ENCODE measurements around the gene SEPSECS.

The SEPSECS gene

DNA sequence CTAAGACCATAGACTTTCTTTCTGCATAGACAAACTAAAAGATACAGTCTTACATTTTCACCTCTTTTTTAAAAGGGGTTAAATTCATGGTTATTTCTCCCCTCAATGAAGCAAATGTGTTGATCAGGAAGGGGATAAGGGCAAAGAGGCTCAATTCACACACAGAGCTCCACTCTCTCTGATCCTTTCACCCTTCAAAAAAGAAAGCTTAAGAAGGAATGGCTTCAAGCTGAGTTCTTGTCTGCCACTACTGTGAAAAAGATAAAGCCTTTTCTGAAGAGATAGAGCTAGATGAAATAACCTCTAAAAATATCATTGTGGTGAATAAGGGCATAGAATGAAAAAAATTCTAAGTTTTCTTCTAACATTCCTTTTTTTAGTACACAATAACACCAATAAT is 28.3 kb downstream of the SEPSECS start:
- TF ChIP-seq, protein P1, sequence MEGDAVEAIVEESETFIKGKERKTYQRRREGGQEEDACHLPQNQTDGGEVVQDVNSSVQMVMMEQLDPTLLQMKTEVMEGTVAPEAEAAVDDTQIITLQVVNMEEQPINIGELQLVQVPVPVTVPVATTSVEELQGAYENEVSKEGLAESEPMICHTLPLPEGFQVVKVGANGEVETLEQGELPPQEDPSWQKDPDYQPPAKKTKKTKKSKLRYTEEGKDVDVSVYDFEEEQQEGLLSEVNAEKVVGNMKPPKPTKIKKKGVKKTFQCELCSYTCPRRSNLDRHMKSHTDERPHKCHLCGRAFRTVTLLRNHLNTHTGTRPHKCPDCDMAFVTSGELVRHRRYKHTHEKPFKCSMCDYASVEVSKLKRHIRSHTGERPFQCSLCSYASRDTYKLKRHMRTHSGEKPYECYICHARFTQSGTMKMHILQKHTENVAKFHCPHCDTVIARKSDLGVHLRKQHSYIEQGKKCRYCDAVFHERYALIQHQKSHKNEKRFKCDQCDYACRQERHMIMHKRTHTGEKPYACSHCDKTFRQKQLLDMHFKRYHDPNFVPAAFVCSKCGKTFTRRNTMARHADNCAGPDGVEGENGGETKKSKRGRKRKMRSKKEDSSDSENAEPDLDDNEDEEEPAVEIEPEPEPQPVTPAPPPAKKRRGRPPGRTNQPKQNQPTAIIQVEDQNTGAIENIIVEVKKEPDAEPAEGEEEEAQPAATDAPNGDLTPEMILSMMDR (IDR thresholded peaks at IDR 0.05; ENCODE audit: extremely low read depth, missing control alignments), result no peak
- no peak for DNase-seq (ENCODE audit: low spot score)

DNA sequence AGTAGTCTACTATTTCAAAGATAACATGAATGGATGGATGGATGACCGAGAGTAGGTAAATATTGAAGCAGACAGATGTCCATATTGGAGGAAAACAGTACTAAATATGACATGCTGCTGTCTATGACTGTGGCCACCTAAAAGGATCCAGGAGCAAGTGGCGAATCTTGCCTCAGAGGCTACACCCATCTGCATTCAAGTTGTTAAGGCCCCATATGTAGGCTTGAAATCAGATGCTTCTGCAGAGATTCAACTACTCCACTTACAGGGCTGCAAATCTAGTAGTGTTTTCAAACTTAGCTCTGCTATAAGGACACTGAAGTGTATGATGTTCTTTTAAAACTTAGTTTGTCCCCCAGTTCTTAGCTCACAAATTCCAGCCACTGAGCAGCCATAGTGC is 28.9 kb downstream of the SEPSECS start:
- DNase-seq (ENCODE audit: low spot score), result no peak
- TF ChIP-seq, protein P1 (IDR thresholded peaks at IDR 0.05; ENCODE audit: extremely low read depth, missing control alignments), result no peak

DNA sequence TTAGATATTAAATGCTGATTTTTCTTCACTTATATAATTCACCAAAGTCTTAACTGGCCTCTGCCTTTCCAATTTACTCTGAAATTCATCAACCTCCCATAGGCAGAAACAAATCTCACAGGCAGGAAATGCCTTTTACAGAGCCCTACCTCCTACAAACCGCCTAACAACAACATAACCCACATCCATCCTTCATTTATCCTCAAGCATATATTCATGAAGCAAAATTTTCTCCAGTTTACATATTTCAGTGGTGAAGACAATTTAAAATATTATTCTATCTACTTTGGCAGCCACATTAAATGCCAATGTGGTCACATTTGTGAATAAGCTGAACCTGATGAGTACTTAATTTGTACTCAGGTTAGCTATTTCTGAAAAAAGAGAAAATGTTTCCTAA is 30.3 kb downstream of the SEPSECS start:
- no peak for DNase-seq (ENCODE audit: low spot score)
- TF ChIP-seq, protein P1 (IDR thresholded peaks at IDR 0.05; ENCODE audit: extremely low read depth, missing control alignments), result no peak

DNA sequence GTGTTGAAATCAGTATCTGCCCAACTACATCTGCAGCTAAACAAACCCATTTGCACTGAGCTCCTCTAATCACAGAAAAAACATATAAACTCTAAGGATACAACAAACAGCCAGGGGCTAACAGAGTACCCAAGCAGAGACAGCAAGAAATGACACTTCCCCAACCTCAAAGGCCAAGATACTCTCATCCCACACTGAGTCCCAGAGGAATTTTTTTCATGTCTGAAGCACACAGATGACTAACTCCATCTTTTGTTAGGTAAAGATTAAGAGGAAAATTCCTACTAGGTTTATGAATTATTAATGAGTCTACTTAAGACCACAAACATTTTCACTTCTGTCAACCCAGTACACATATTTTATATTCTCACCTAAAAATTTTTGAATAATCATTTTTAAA is 31.6 kb downstream of the SEPSECS start:
- TF ChIP-seq, protein P1 (IDR thresholded peaks at IDR 0.05; ENCODE audit: extremely low read depth, missing control alignments), result no peak
- DNase-seq (ENCODE audit: low spot score), result no peak

DNA sequence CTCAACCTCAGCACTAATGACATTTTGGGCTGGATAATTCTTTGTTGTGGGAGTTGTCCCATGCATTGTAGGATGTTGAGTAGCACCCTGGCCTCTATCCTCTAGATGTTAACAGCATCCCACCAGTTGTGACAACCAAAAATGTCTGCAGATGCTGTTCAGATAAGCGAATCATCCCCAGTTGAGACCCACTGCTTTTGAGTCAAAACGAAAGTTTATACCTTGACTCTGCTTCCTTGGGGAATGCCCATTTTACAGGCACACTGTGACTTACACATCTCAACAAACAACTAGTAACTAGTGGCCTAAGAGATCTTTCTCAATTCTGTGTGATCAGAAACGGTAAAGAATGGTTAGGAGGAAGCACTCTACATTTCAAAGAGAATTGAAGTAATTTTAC is 37.0 kb downstream of the SEPSECS start:
- TF ChIP-seq, protein P1 (IDR thresholded peaks at IDR 0.05; ENCODE audit: extremely low read depth, missing control alignments), result no peak
- DNase-seq (ENCODE audit: low spot score), result no peak

DNA sequence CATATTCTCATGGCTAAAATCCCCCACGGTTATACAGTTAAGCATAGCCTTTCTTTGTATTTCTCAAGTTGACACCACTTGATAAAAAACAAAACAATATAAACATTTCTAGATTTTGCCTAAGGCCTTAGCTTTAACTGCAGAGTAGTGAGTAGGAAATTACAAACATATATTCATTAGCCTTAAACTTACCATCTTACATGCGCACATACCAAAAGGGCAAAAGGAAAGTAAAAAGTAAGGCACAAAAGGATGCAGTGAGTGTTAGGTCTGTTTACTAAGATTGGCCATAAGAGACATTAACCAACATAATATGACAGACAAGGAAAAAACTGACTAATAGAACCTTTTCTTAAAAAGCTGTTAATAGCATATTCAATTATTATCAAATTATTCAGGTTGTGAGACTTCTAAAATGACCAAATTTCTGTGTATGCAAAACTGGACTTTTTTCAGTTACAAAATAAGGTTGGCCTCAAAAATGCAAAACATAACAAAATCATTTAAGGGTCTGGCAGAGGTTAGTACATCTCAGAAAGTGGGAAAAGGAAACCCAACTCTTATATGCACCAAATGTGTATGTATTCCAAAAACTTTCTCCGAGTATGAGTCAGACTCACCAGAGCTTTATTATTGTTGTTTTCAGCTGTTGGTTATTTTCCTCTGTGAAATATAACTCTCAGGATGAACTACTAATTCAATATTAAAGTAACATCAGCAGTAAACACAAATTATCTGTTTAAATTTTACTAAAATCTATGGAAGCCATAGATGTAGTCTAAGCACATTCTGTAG is 39.9 kb downstream of the SEPSECS start:
- TF ChIP-seq, protein P1 (IDR thresholded peaks at IDR 0.05; ENCODE audit: extremely low read depth, missing control alignments), result no peak

DNA sequence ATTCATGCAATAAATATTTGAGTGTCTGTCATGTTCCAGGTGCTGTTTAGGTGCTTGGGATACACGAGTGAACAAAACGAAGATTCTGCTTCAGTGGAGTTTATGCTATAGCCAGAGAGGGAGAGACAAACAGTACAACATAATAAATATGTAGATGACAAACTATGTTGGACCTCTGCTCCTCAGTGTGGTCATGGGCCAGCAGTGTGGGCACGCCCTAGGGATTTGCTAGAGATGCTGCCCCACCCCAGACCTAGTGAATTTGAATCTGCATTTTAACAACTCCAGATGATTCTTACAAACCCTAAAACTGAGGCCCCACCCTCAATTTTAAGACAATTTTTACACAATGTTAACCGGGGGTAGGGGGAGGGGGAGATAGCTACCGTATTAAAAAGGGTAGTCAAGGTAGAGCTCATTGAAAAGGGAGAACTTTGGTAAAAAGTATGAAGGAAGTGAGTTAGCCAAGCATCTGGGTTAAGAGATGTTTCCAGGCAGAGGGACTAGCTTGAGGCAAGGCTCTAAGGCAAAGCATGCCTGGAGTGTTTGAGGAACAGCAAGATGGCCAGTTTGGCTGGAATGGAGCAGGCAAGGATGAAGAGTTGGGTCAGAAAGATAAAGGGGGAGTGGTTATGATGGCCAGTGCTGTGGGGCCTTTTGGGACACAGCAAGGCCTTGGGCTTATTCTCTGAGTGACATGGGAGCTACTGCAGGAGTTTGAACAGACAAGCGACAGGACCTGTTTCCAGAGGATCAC is 42.4 kb downstream of the SEPSECS start:
- TF ChIP-seq, protein P1 (IDR thresholded peaks at IDR 0.05; ENCODE audit: extremely low read depth, missing control alignments), result no peak
- DNase-seq (ENCODE audit: low spot score), result no peak

More for the DNA sequence above, 39.9 kb downstream of the SEPSECS start:
- DNase-seq (ENCODE audit: low spot score), result no peak

Data from GM20000 (cell line).